Measurements from ENCODE around the gene P2RX7. TPM values are rescaled to one million over a fixed set of nuclear protein-coding genes. Genes with fewer than 3 reads are reported as not detected.

P2RX7 gene
- total RNA-seq, 1 donor from 2014 or later: 0.40 TPM

DNA sequence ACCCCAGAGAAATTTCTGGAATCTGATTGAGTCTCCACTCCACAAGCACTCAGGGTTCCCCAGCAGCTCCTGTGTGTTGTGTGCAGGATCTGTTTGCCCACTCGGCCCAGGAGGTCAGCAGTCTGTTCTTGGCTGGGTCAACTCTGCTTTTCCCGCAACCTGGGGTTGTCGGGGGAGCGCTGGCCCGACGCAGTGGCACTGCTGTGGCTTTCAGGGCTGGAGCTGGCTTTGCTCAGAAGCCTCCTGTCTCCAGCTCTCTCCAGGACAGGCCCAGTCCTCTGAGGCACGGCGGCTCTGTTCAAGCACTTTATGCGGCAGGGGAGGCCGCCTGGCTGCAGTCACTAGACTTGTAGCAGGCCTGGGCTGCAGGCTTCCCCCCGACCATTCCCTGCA is 100.9 kb downstream of the P2RX7 start:
- no peak for DNase-seq (ENCODE audit: low spot score in 2 of 2, unreplicated experiment in 2 of 2)
- no peak for TF ChIP-seq CTCF (IDR thresholded peaks at IDR 0.05; ENCODE audit: unreplicated experiment)
- H3K27me3 Mint-ChIP-seq (ENCODE audit: low read depth): no peaks in the 10 kb centered on the region
- H3K9me3 Mint-ChIP-seq: no peaks in the 10 kb centered on the region
- no peak overlapping the region for H3K27ac Mint-ChIP-seq
- H3K4me3 Mint-ChIP-seq: no peak overlapping the region
- H3K36me3 Mint-ChIP-seq: peaks cover 8% of the 10 kb centered on the region
- H3K4me1 Mint-ChIP-seq: no peaks in the 10 kb centered on the region

DNA sequence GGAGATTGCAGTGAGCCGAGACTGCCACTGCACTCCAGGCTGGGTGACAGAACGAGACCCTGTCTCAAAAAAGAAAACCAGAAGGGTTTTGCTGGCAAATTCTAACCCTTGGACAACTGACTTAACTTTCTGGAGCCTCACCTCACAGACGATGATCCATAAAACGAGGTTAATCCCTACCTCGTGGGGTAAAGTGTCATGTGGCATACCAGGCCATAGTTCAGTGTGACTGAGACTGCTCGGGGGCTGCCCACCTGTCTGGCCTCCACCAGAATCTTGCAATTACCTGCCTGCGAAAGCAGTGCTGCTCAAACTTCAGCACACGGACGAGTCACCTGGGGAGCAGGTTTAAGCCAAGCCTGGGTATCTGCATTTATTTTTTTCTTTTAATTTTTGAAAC is 104.1 kb downstream of the P2RX7 start:
- Mint-ChIP-seq H3K27ac (no peak overlapping the region), H3K9me3 (no peaks in the 10 kb centered on the region), H3K4me1 (peaks cover 20% of the 10 kb centered on the region), H3K4me3 (no peak overlapping the region), H3K27me3 (ENCODE audit: low read depth) (no peaks in the 10 kb centered on the region), H3K36me3 (peaks cover 8% of the 10 kb centered on the region)
- no peak for TF ChIP-seq CTCF (IDR thresholded peaks at IDR 0.05; ENCODE audit: unreplicated experiment)
- DNase-seq (ENCODE audit: low spot score in 2 of 2, unreplicated experiment in 2 of 2): no peak

DNA sequence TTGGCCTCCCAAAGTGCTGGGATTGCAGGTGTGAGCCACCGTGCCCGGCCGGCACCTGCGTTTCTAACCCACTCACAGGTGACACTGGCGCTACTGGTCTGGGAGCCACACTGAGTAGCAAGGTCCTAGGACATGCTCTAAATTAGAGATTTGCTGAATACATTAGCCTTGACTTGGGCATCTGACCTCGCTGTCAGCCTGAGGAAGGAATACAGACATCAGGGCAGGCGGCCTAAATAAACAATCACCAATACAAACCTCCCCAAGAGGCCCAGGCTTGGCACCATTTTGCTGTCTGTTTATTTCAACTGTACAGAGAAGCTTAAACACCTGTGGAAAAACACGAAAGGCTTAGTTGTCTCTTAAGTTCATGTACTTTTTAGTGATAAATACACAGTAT is 104.7 kb downstream of the P2RX7 start:
- no peak for TF ChIP-seq CTCF (IDR thresholded peaks at IDR 0.05; ENCODE audit: unreplicated experiment)
- Mint-ChIP-seq H3K27me3 (ENCODE audit: low read depth) (no peaks in the 10 kb centered on the region), H3K4me3 (no peak overlapping the region), H3K9me3 (no peaks in the 10 kb centered on the region), H3K27ac (no peak overlapping the region), H3K4me1 (peaks cover 20% of the 10 kb centered on the region), H3K36me3 (peaks cover 8% of the 10 kb centered on the region)
- no peak for DNase-seq (ENCODE audit: low spot score in 2 of 2, unreplicated experiment in 2 of 2)

Other genes with a start within 250 kb of the P2RX7 start
- 75.6 to 83.4 TPM (median 79.8 TPM) in 3 replicates for gene SPPL3, start 228.5 kb upstream of the P2RX7 start, total RNA-seq
- gene HNF1A, start 154.3 kb upstream of the P2RX7 start, total RNA-seq: not detected in 3 replicates
- gene C12orf43, start 116.4 kb upstream of the P2RX7 start, total RNA-seq: 18.0 to 19.0 TPM (median 18.2 TPM) in 3 replicates
- gene OASL, start 93.6 kb upstream of the P2RX7 start, total RNA-seq: 0.11 TPM in 1 of 3 replicates, not detected in the others
- 19.3 to 25.6 TPM (median 23.4 TPM) in 3 replicates for gene P2RX4, start 77.3 kb downstream of the P2RX7 start, total RNA-seq
- gene CAMKK2, start 163.8 kb downstream of the P2RX7 start, total RNA-seq: 25.9 to 28.1 TPM (median 27.6 TPM) in 3 replicates
- gene ANAPC5, start 219.5 kb downstream of the P2RX7 start, total RNA-seq: 114 to 117 TPM (median 114 TPM) in 3 replicates